H7 (cell line): Measurements from ENCODE around the gene ACOT12. TPM values are rescaled to one million over a fixed set of nuclear protein-coding genes. Genes with fewer than 3 reads are reported as not detected.
"Not testable (repeated sequence)": the region's sequence is repeated elsewhere in the genome, so short reads cannot be mapped to it uniquely, and the experiment has no call there.

Source experiments
- DNase-seq: peaks from one replicate; pipeline ENCODE4 v3.0.0; 2012
- H3K27me3 ChIP-seq: 2 replicates; pipeline ENCODE4 v1.6.0; 2011; ENCODE audit warnings: mild to moderate bottlenecking, low read length; ENCODE audit not compliant: control insufficient read depth, insufficient read depth
- H3K36me3 ChIP-seq: replicated peaks from 2 replicates; pipeline ENCODE4 v1.5.1; 2011; ENCODE audit warnings: low read length; ENCODE audit not compliant: control insufficient read depth, insufficient read depth
- H3K4me3 ChIP-seq: 2 replicates; pipeline ENCODE4 v1.5.1; 2011; ENCODE audit warnings: low read depth, mild to moderate bottlenecking, control low read depth, low read length, moderate library complexity; ENCODE audit not compliant: insufficient read depth
- total RNA-seq: library from RNA; depleted of rRNA; stranded (reverse); fragments of >200 nt; shearing (Covaris generic); gene quantifications from 2 replicates; pipeline ENCODE4 v1.2.3, GENCODE V29; 2014; rRNA removed

The ACOT12 gene
- total RNA-seq, 1 experiment from 2014 or later = not detected

- Histone ChIP-seq H3K4me3 (no peak overlapping the region), H3K27me3 (no peaks in the 10 kb centered on the region), H3K36me3 (no peaks in the 10 kb centered on the region; the same call in 1 of the 2 replicates)
- DNase-seq = no peak
These were observed 88.1 kb downstream of the ACOT12 start for GRCh38 chr5:81305785-81306184.

- no peak overlapping the region for H3K4me3 ChIP-seq
- DNase-seq = no peak
- no peaks in the 10 kb centered on the region for H3K27me3 ChIP-seq
- H3K36me3 ChIP-seq = no peaks in the 10 kb centered on the region; the same call in 1 of the 2 replicates
These were observed 90.4 kb downstream of the ACOT12 start for GRCh38 chr5:81303563-81303962.

GRCh38 chr5:81302596-81302995 is 91.3 kb downstream of the ACOT12 start:
- H3K27me3 ChIP-seq = no peaks in the 10 kb centered on the region
- no peaks in the 10 kb centered on the region; the same call in 1 of the 2 replicates for H3K36me3 ChIP-seq
- DNase-seq = no peak
- H3K4me3 ChIP-seq = no peak overlapping the region

GRCh38 chr5:81301271-81302015 is 92.5 kb downstream of the ACOT12 start, which contains the start of gene ZCCHC9:
Gene ZCCHC9, plus strand, starts transcription at chr5:81301587. Its CDS starts 3,171 bp downstream, at chr5:81304758.
- no peaks in the 10 kb centered on the region; the same call in 1 of the 2 replicates for H3K36me3 ChIP-seq
- peak within 1 kb of the TSS; percentile 61 for H3K4me3 ChIP-seq
- DNase-seq = peak; percentile 81
- H3K27me3 ChIP-seq = no peaks in the 10 kb centered on the region

- no peak for DNase-seq
- Histone ChIP-seq H3K27me3 (no peaks in the 10 kb centered on the region), H3K36me3 (no peaks in the 10 kb centered on the region; the same call in 1 of the 2 replicates), H3K4me3 (peak overlapping the region; percentile 61)
These were observed 93.0 kb downstream of the ACOT12 start for GRCh38 chr5:81300921-81301270.

- H3K27me3 ChIP-seq = no peaks in the 10 kb centered on the region
- DNase-seq = no peak
- no peaks in the 10 kb centered on the region for H3K36me3 ChIP-seq
- H3K4me3 ChIP-seq = no peak overlapping the region
These were observed 96.4 kb downstream of the ACOT12 start for GRCh38 chr5:81297531-81297930.

GRCh38 chr5:81294021-81294420 is 99.9 kb downstream of the ACOT12 start:
- DNase-seq, H3K36me3 ChIP-seq, H3K4me3 ChIP-seq, H3K27me3 ChIP-seq: not testable (repeated sequence)

GRCh38 chr5:81292130-81292529 is 101.8 kb downstream of the ACOT12 start:
- Histone ChIP-seq H3K36me3 (no peaks in the 10 kb centered on the region), H3K4me3 (no peak overlapping the region), H3K27me3 (no peaks in the 10 kb centered on the region)
- no peak for DNase-seq

- no peak for DNase-seq
- Histone ChIP-seq H3K4me3 (no peak overlapping the region), H3K27me3 (no peaks in the 10 kb centered on the region), H3K36me3 (no peaks in the 10 kb centered on the region)
These were observed 103.8 kb downstream of the ACOT12 start for GRCh38 chr5:81290146-81290545.

GRCh38 chr5:81288021-81288433 is 105.9 kb downstream of the ACOT12 start:
- Histone ChIP-seq H3K36me3 (no peaks in the 10 kb centered on the region), H3K27me3 (no peaks in the 10 kb centered on the region), H3K4me3 (no peak overlapping the region)
- DNase-seq = no peak

- H3K4me3 ChIP-seq = no peak overlapping the region
- no peak for DNase-seq
- no peaks in the 10 kb centered on the region for H3K36me3 ChIP-seq
- no peaks in the 10 kb centered on the region for H3K27me3 ChIP-seq
These were observed 107.8 kb downstream of the ACOT12 start for GRCh38 chr5:81286059-81286617.

GRCh38 chr5:81283976-81284375 is 110.0 kb downstream of the ACOT12 start:
- no peak for DNase-seq
- Histone ChIP-seq H3K27me3 (no peaks in the 10 kb centered on the region), H3K36me3 (no peaks in the 10 kb centered on the region), H3K4me3 (no peak overlapping the region)

Other genes with a start within 250 kb of the ACOT12 start
- gene CKMT2, start 160.8 kb downstream of the ACOT12 start, total RNA-seq = 0.66 and 1.2 TPM in 2 replicates
- 11.3 and 13.8 TPM in 2 replicates for gene ZCCHC9, start 92.5 kb downstream of the ACOT12 start, total RNA-seq